HS-27A (cell line): Measurements from ENCODE around the gene ZRANB3.
A peak's percentile ranks its signal among the peaks of the same experiment; 100 is the strongest.
"Not testable (repeated sequence)": the region's sequence is repeated elsewhere in the genome, so short reads cannot be mapped to it uniquely, and the experiment has no call there.

Source experiments
- DNase-seq: peaks from one replicate; pipeline ENCODE4 v3.0.0-alpha.2; 2012; ENCODE audit warnings: low read depth, missing footprints

Gene ZRANB3

GRCh38 chr2:135320465-135321355 lies 210.3 kb downstream of the ZRANB3 start:
- DNase-seq: no peak

- DNase-seq: no peak
These were observed 212.2 kb downstream of the ZRANB3 start for GRCh38 chr2:135318808-135319207.

GRCh38 chr2:135317375-135317774 lies 213.6 kb downstream of the ZRANB3 start:
- no peak for DNase-seq

- no peak for DNase-seq
These were observed 219.1 kb downstream of the ZRANB3 start for GRCh38 chr2:135311962-135312361.

GRCh38 chr2:135311268-135311667 lies 219.8 kb downstream of the ZRANB3 start:
- DNase-seq: no peak

GRCh38 chr2:135304694-135305093 lies 226.3 kb downstream of the ZRANB3 start:
- DNase-seq: no peak

GRCh38 chr2:135299658-135300244 lies 231.3 kb downstream of the ZRANB3 start:
- DNase-seq: no peak

GRCh38 chr2:135299165-135299564 lies 231.9 kb downstream of the ZRANB3 start:
- DNase-seq: no peak

GRCh38 chr2:135287121-135287520 lies 243.9 kb downstream of the ZRANB3 start:
- DNase-seq: not testable (repeated sequence)

GRCh38 chr2:135285391-135285790 lies 245.6 kb downstream of the ZRANB3 start:
- DNase-seq: no peak

GRCh38 chr2:135281379-135281778 lies 249.6 kb downstream of the ZRANB3 start:
- no peak for DNase-seq

GRCh38 chr2:135279209-135279608 lies 251.8 kb downstream of the ZRANB3 start:
- DNase-seq: no peak

- DNase-seq: no peak
These were observed 254.5 kb downstream of the ZRANB3 start for GRCh38 chr2:135276525-135276924.

- no peak for DNase-seq
These were observed 260.0 kb downstream of the ZRANB3 start for GRCh38 chr2:135271006-135271405.

GRCh38 chr2:135265960-135266490 lies 265.0 kb downstream of the ZRANB3 start:
- DNase-seq: no peak

- no peak for DNase-seq
These were observed 271.9 kb downstream of the ZRANB3 start for GRCh38 chr2:135259123-135259522.

GRCh38 chr2:135258193-135258592 lies 272.8 kb downstream of the ZRANB3 start:
- no peak for DNase-seq

- DNase-seq: peak; percentile 17
These were observed 273.5 kb downstream of the ZRANB3 start for GRCh38 chr2:135257383-135258090.

GRCh38 chr2:135256531-135257260 lies 274.3 kb downstream of the ZRANB3 start:
- no peak for DNase-seq

GRCh38 chr2:135255208-135255607 lies 275.8 kb downstream of the ZRANB3 start:
- DNase-seq: no peak

- DNase-seq: no peak
These were observed 278.1 kb downstream of the ZRANB3 start for GRCh38 chr2:135252805-135253458.
